Measurements from ENCODE around the gene PMPCA. TPM values are rescaled to one million over a fixed set of nuclear protein-coding genes. Genes with fewer than 3 reads are reported as not detected.

PMPCA gene
- total RNA-seq, 4 donors from 2014 or later: 14.8 to 33.3 (median 29.8) TPM

DNA sequence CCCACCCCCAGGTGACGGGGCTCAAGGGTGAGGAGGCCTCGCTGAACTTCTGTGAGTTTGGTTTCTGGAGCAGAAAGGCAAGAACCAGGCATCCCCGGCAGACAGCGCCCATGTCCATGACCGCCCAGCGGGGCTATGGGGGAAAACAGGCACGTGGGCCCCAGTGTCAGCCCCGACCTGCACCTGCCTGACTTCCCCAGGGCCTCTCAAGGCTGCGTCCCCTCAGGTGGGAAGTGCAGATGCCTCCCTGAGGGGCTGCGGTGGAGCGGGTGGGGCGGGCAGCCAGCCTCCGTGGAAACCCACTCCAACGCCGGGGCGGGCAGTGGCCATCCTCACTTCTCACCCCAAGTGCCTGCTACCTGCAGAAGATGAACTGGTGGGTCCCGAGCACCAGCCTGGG, 30.1 kb upstream of the PMPCA start:
- TF ChIP-seq, protein P1, sequence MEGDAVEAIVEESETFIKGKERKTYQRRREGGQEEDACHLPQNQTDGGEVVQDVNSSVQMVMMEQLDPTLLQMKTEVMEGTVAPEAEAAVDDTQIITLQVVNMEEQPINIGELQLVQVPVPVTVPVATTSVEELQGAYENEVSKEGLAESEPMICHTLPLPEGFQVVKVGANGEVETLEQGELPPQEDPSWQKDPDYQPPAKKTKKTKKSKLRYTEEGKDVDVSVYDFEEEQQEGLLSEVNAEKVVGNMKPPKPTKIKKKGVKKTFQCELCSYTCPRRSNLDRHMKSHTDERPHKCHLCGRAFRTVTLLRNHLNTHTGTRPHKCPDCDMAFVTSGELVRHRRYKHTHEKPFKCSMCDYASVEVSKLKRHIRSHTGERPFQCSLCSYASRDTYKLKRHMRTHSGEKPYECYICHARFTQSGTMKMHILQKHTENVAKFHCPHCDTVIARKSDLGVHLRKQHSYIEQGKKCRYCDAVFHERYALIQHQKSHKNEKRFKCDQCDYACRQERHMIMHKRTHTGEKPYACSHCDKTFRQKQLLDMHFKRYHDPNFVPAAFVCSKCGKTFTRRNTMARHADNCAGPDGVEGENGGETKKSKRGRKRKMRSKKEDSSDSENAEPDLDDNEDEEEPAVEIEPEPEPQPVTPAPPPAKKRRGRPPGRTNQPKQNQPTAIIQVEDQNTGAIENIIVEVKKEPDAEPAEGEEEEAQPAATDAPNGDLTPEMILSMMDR (IDR thresholded peaks at IDR 0.05; ENCODE audit: low read depth): no peak

DNA sequence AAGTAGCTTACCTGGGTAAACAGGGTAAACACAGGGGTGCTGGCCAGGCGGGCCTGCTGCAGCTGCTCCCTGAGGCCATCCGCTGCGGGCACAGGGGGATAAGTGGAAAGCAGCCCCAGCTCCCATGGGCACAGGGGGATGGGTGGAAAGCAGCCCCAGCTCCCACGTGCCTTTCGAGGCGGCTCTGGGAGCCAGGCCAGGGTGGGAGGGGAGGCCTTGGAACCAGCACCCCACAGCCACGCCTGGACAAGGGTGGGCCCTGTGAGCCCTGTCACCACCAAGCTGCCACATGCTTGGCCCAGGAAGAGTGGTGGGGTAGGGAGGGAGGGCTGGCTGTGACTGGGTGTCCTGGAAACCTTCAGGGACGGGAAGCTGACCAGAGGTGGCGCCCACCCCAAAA, 29.1 kb upstream of the PMPCA start:
- TF ChIP-seq, protein P1 (IDR thresholded peaks at IDR 0.05; ENCODE audit: low read depth): no peak

DNA sequence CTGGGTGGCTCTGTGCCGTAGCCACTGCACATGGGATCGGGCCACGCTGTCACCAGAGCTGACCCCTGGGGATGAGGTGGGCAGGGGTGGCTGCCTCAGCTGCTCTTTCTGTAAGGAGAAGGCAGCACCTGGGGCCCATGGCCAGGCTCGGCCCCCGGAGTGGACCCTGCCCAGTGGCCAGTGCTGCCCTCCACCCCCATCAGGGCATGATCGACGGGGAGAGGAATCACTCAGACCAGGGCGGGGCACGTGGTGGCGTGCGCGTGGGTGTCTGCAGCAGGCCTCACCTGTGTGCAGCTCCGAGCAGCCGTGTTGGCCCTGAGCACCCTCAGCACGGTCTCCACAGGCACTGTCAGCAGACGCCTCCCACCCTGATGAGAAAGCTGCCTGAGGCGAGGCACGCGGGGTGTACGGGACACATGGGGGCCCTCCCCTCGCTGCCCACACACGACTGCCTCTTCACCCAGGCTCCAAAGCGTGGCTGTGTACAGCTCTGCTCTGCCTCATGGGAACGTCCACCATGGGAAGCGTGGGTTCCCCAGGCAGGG, 28.4 kb upstream of the PMPCA start:
- TF ChIP-seq, protein P1 (IDR thresholded peaks at IDR 0.05; ENCODE audit: low read depth): no peak

DNA sequence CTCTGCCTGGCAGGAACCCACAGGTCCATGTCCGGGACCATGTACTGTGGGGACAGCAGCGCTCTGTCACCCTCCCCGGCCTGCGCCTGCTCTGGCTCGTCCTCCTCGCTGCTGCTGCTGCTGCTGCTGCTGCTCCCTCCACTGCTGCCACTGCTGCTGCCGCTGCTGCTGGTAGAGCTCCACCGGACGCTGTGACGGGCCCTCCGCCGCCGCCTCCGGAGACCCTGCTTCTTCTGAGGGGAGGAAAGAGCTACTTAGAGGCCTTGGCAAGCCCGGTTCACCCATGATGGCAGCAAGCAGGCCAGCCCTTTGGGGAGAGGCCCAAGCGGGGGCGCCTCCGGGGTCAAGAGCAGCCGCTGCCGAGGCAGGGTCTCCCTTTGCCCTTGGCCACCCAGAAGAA, 27.0 kb upstream of the PMPCA start:
- TF ChIP-seq, protein P1 (IDR thresholded peaks at IDR 0.05; ENCODE audit: low read depth): no peak

DNA sequence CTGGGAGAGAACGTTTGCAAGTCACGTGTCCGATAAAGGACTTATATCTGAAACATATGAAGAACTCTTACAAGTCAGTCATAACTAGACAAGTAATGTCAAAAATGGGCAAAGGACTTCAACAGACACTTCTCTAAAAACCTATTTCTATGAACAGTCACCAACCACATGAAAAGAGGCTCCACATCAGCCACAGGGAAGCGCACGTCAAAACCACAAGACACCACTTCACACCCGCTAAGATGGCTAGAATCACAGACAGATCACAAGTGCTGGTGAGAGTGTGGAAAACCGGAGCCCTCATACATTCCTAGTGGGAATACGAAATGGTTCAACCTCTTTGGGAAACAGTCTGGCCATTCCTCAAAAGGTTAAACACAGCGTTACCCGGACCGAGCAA, 25.4 kb upstream of the PMPCA start:
- TF ChIP-seq, protein P1 (IDR thresholded peaks at IDR 0.05; ENCODE audit: low read depth): no peak

DNA sequence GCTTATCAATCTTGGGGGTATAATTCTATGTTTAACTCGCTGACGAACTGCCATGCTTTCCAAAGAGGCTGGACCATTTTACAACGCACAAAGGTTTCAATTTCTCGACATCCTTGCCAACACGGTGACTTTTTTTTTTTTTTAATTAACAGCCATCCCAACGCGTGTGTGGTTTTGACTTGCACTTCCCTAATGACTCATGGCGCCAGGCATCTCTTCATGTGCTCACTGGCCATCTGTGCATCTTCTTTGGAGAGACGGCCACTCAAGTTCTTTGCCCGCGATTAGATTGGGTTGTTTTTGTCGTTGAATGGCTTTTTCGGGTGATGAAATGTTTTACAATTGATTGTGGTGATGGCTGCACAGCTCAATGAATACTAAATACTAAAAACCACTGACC, 24.4 kb upstream of the PMPCA start:
- TF ChIP-seq, protein P1 (IDR thresholded peaks at IDR 0.05; ENCODE audit: low read depth): no peak

DNA sequence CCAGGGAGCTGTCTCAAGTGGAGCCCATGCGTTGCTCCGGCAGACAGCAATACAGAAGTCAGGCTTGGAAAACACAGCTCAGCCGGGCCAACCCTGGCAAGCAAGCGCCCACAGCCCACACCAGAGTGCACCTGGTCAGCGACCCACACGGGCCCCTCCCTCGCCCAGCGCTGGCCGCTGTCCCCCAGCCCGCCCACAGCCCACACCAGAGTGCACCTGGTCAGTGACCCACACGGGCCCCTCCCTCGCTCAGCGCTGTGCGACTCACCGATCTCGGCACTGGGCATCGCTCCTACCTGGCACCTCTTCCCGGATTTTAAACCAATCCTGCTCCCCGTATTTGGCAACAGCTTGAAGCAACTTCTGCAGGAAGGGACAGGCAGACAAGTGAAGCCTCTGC, 23.2 kb upstream of the PMPCA start:
- TF ChIP-seq, protein P1 (IDR thresholded peaks at IDR 0.05; ENCODE audit: low read depth): no peak

Measured in subcutaneous adipose tissue (tissue), 4 donors.